OCI-LY7 (cell line): Measurements from ENCODE around the gene GLB1L3.

Source experiments
- EZH2phosphoT487 ChIP-seq: fragments of 200-600 bp; sonication (generic); IDR thresholded peaks from 2 replicates; pipeline ENCODE4 v1.6.1; 2018; ENCODE audit warnings: low read depth, borderline replicate concordance, mild to moderate bottlenecking, mixed run types, antibody characterized with exemption, low read length, moderate library complexity, mixed read lengths
- TF ChIP-seq, protein P1 (sequence below): fragments of 200-600 bp; sonication (generic); conservative IDR thresholded peaks from 2 replicates; pipeline ENCODE4 v1.5.1; 2014; ENCODE audit warnings: mild to moderate bottlenecking, antibody characterized with exemption, low read length, moderate library complexity, mixed read lengths

DNA sequence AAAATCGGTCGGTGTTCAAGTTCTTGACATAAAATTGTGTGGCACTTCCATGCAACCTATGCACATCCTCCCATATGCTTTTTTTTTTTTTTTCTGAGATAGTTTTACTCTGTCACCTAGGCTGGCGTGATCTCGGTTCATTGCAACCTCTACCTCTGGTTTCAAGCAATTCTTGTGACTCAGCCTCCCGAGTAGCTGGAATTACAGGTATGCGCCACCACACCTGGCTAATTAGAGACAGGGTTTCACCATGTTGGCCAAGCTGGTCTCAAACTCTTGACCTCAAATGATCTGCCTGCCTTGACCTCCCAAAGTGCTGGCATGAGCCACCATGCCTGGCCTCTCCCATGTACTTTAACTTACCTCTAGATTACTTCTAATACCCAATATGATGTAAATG lies 15.0 kb downstream of the GLB1L3 start:
- TF ChIP-seq EZH2phosphoT487 = no peak
- TF ChIP-seq, protein P1, sequence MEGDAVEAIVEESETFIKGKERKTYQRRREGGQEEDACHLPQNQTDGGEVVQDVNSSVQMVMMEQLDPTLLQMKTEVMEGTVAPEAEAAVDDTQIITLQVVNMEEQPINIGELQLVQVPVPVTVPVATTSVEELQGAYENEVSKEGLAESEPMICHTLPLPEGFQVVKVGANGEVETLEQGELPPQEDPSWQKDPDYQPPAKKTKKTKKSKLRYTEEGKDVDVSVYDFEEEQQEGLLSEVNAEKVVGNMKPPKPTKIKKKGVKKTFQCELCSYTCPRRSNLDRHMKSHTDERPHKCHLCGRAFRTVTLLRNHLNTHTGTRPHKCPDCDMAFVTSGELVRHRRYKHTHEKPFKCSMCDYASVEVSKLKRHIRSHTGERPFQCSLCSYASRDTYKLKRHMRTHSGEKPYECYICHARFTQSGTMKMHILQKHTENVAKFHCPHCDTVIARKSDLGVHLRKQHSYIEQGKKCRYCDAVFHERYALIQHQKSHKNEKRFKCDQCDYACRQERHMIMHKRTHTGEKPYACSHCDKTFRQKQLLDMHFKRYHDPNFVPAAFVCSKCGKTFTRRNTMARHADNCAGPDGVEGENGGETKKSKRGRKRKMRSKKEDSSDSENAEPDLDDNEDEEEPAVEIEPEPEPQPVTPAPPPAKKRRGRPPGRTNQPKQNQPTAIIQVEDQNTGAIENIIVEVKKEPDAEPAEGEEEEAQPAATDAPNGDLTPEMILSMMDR = no peak
